Activated naive CD8-positive, alpha-beta T cell treated with anti-CD3 and anti-CD28 coated beads for 36 hours (primary cell): ENCODE data around the gene PLPPR1. TPM values are rescaled to one million over a fixed set of nuclear protein-coding genes. Genes with fewer than 3 reads are reported as not detected.

Experiments
- DNase-seq: peaks from one replicate; pipeline ENCODE4 v3.0.0; 2021
- H3K27ac Mint-ChIP-seq: one replicate; pipeline ENCODE4 v1.8.0; 2022; ENCODE audit warnings: mild to moderate bottlenecking, moderate library complexity, mixed read lengths
- H3K27me3 Mint-ChIP-seq: one replicate; pipeline ENCODE4 v1.8.0; 2022; ENCODE audit warnings: mild to moderate bottlenecking, mixed read lengths
- H3K36me3 Mint-ChIP-seq: one replicate; pipeline ENCODE4 v1.8.0; 2021; ENCODE audit warnings: mild to moderate bottlenecking, mixed read lengths
- H3K4me1 Mint-ChIP-seq: one replicate; pipeline ENCODE4 v1.8.0; 2021; ENCODE audit warnings: mixed read lengths
- H3K4me3 Mint-ChIP-seq: one replicate; pipeline ENCODE4 v1.8.0; 2022; ENCODE audit warnings: mild to moderate bottlenecking, moderate library complexity, mixed read lengths
- H3K9me3 Mint-ChIP-seq: one replicate; pipeline ENCODE4 v1.8.0; 2022; ENCODE audit warnings: mixed read lengths
- total RNA-seq, 2 experiments: library from RNA; stranded (reverse); gene quantifications; one replicate each; pipeline ENCODE4 v1.2.3, GENCODE V29; 2021

PLPPR1 gene
- total RNA-seq, 2 experiments from 2014 or later: not detected

DNA sequence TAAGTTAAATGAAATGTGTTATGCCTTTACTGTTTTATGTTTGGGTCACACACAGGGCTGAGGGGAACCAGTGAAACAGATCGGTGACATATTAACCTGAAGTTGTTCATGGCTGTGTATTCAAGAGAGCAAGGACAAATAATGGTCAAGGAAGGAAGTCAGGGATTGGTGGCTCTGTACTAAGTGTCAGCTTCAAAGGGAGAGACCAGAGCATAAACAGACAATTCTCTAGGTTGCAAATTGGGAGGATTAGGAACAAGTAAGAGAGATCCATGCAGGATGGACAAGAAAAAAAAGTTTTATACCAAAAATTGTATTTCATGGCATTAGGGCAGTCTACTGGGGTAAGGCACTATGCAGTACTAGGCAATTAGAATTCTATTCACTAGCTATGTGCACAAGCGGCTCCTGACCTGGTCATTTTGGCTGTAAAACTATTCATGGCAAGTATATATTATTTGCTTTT, 156.3 kb downstream of the PLPPR1 start:
- H3K4me3 Mint-ChIP-seq: no peak overlapping the region
- DNase-seq: no peak
- H3K36me3 Mint-ChIP-seq: no peaks in the 10 kb centered on the region
- no peaks in the 10 kb centered on the region for H3K9me3 Mint-ChIP-seq
- no peaks in the 10 kb centered on the region for H3K4me1 Mint-ChIP-seq
- H3K27me3 Mint-ChIP-seq: no peaks in the 10 kb centered on the region
- no peak overlapping the region for H3K27ac Mint-ChIP-seq

DNA sequence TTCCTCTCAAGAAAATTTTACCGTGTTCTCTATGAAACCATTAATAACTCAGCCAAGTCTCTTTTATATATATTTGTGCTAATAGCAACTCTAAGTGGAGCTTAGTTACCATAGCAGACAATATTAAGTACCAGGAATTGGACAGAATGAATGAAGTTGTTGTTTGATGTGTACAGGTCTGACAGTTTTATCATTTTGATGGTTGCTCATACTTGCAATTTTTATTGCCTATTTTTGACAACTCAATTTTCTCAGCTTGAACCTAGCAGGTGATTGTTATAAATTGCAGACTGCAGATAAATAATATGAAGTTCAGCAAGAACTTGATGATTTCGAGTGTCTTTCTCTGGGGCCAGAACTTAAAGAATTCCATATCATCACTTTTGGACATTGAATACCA, 163.2 kb downstream of the PLPPR1 start:
- Mint-ChIP-seq H3K36me3 (no peaks in the 10 kb centered on the region), H3K27ac (no peak overlapping the region), H3K9me3 (no peaks in the 10 kb centered on the region), H3K4me3 (no peak overlapping the region), H3K27me3 (peaks cover 4% of the 10 kb centered on the region), H3K4me1 (no peaks in the 10 kb centered on the region)
- DNase-seq: no peak

DNA sequence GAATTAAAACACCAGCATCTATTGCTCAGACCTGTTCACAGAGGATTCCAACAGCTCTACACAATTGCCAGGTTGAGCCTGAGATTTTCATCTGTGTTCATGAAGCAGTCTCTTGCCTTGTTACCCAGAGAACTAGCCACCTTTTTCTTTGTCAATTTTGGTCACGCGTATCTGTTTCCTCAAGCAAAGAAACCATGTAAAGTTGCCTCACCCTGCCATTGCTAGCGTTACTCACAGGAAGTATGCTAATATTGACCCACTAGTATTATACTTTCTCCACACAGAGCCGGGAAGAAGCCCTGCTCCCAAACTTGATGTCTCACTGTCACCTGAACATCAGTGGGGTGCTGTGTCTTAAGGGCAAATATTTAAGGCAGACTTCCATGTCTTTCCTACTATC, 168.5 kb downstream of the PLPPR1 start:
- Mint-ChIP-seq H3K4me1 (no peaks in the 10 kb centered on the region), H3K27ac (no peak overlapping the region), H3K4me3 (no peak overlapping the region), H3K9me3 (no peaks in the 10 kb centered on the region), H3K36me3 (no peaks in the 10 kb centered on the region), H3K27me3 (peaks cover 7% of the 10 kb centered on the region)
- DNase-seq: no peak

DNA sequence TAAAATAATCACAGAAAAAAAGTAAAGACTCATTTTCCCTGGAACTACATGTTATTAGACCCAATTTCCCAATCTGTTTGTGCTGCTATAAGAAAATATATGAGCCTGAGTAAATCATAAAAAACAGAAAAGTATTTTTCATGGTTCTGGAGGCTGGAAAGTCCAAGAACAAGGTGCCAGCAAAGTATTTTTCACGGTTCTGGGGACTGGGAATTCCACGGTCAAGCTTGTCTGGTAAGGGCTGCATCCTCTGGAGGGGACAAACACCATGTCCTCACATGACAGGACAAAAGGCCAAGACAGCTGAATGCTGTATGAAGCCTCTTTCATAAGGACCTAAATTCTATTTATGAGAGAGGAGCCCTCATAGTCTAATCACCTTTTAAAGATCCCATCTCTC, 172.3 kb downstream of the PLPPR1 start:
- DNase-seq: no peak
- no peaks in the 10 kb centered on the region for H3K4me1 Mint-ChIP-seq
- no peaks in the 10 kb centered on the region for H3K9me3 Mint-ChIP-seq
- H3K27ac Mint-ChIP-seq: no peak overlapping the region
- H3K4me3 Mint-ChIP-seq: no peak overlapping the region
- H3K27me3 Mint-ChIP-seq: peaks cover 6% of the 10 kb centered on the region
- no peaks in the 10 kb centered on the region for H3K36me3 Mint-ChIP-seq

DNA sequence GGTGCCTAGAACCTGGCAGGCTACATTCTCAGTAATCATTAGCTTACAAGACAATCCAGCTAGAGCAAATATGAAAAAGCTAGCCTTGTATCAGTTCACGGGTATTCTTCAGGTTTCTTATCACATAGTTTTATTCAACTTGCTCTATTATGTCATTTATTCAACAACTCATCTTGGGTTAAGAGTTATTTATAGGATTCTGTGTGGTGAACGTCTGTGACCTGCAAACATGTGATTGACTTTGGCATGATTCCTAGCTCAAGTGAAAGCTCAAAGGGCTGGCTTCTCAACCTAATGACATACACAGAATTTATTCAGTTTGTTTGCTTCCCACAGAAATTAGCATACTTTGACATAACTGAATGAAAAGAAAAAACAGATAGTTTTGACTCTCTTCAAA, 173.1 kb downstream of the PLPPR1 start:
- H3K27ac Mint-ChIP-seq: no peak overlapping the region
- H3K9me3 Mint-ChIP-seq: no peaks in the 10 kb centered on the region
- peaks cover 6% of the 10 kb centered on the region for H3K27me3 Mint-ChIP-seq
- no peak for DNase-seq
- no peaks in the 10 kb centered on the region for H3K4me1 Mint-ChIP-seq
- no peaks in the 10 kb centered on the region for H3K36me3 Mint-ChIP-seq
- no peak overlapping the region for H3K4me3 Mint-ChIP-seq

DNA sequence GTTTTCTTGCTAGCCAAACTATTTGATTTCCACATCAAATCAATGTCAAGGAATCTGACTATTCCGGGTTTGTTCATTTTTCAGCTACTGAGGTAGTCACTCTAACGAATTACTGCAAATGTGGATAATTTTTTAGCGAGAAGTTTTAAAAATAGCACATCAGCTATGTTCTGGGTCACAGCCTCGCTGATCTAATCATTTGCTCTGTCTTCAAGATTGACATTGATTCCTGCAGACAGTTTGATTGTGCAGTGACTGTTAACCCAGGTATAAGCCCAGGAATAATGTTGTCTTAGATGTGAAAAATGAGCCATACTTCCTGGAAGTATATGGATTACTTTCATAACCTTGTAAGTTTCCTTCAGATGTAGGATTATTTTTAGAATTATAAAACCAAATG, 181.1 kb downstream of the PLPPR1 start:
- Mint-ChIP-seq H3K27me3 (no peaks in the 10 kb centered on the region), H3K4me1 (no peaks in the 10 kb centered on the region), H3K27ac (no peak overlapping the region), H3K4me3 (no peak overlapping the region), H3K36me3 (no peaks in the 10 kb centered on the region), H3K9me3 (no peaks in the 10 kb centered on the region)
- no peak for DNase-seq

DNA sequence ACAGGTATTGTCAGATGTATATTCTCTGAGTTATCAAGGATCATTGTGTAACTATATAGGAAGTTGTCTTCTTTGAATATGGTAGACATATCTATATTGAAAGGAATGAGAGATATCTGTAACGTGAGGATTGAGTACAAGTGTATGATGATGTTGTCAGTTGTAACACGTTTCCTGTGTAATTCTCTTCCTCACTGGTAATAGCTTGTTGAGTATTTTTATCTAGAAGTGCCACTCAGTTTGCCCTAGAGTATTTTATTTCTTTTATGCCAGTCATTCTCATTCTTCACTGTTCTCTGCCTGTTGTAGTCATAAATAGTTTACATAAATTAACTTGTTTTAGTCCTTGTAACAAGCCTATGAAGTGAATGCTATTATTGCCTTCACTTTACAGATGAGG, 184.1 kb downstream of the PLPPR1 start:
- Mint-ChIP-seq H3K36me3 (no peaks in the 10 kb centered on the region), H3K4me3 (no peak overlapping the region), H3K27me3 (peaks cover 12% of the 10 kb centered on the region), H3K9me3 (no peaks in the 10 kb centered on the region), H3K27ac (no peak overlapping the region), H3K4me1 (no peaks in the 10 kb centered on the region)
- DNase-seq: no peak

DNA sequence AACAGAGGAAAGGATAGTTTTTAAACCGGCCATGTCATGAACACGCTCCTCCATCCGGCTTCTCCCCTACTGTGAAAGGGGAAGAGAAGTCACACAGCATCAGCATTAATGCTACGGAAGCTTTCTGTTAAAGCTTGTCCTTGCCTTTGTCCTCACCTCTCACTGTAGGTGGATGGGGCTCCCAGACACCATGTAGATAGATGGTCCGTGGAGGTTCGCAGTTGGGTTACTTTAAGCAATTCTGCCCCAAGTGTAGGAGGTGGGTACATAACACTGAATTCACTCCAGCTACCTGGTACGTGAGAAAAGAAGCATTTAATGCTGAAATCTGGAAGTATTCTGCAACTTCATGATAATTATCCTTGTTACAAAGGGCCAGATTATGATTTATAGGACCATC, 190.5 kb downstream of the PLPPR1 start:
- no peak for DNase-seq
- Mint-ChIP-seq H3K27me3 (peaks cover 12% of the 10 kb centered on the region), H3K27ac (no peak overlapping the region), H3K36me3 (no peaks in the 10 kb centered on the region), H3K4me1 (no peaks in the 10 kb centered on the region), H3K4me3 (no peak overlapping the region), H3K9me3 (no peaks in the 10 kb centered on the region)

DNA sequence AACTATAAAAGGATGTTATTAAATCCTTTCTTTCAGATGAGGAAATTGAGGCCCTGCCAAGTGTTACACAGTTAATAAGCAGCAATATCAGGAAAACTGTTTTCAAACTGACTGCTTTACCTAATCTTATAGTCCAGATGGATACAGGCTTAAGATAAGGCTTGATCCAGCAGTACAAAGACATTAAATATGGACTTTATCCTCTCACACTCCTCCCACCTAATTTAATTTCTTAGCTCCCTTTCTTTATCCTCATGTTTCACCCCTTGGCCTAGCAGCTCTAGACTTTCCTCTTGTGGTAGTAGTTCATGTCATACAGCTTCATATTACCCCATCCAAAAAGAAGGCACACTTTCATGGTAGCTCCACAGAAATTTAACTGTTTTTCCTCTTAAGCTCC, 191.8 kb downstream of the PLPPR1 start:
- no peaks in the 10 kb centered on the region for H3K4me1 Mint-ChIP-seq
- H3K27ac Mint-ChIP-seq: no peak overlapping the region
- H3K9me3 Mint-ChIP-seq: no peaks in the 10 kb centered on the region
- no peaks in the 10 kb centered on the region for H3K36me3 Mint-ChIP-seq
- no peak for DNase-seq
- peaks cover 11% of the 10 kb centered on the region for H3K27me3 Mint-ChIP-seq
- H3K4me3 Mint-ChIP-seq: no peak overlapping the region

DNA sequence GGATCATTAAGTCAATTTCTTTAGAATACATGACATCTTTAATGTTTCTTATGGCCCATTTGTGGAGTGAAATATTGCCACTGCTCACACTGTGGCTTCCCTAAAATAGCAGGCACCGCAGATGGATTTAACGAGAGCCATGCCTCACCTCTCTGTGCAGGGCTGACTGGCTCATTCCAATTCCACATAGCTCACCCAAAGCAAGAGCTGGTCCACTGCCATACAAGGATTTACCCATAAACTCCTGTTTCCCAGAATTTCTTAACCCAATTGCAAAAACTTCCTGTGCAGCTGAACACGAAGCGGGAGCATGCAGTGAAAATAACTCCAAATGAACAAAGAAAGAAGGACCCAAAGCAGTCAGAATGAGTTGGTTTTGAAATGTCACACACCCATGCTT, 196.7 kb downstream of the PLPPR1 start:
- no peaks in the 10 kb centered on the region for H3K4me1 Mint-ChIP-seq
- peaks cover 4% of the 10 kb centered on the region for H3K27me3 Mint-ChIP-seq
- DNase-seq: no peak
- no peak overlapping the region for H3K4me3 Mint-ChIP-seq
- H3K9me3 Mint-ChIP-seq: no peaks in the 10 kb centered on the region
- no peak overlapping the region for H3K27ac Mint-ChIP-seq
- H3K36me3 Mint-ChIP-seq: no peaks in the 10 kb centered on the region

DNA sequence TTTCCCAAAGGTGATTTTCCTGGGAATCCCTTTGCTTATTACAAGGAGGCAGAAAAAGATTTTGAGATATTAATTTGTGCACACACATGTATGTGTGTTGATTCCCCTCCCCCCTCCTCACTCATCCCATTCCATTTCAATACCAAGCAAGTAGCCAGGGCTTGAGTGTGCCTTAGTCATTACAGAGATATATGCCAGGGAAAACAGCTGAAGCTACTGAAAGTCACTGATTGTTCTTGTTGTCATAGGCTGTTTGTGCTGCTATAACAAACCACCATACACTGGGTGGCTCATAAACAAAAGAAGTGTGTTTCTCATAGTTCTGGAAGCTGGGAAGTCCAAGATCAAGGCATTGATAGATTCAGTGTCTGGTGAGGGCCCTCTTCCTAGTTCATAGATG, 197.6 kb downstream of the PLPPR1 start:
- Mint-ChIP-seq H3K4me3 (no peak overlapping the region), H3K4me1 (peaks cover 1% of the 10 kb centered on the region), H3K36me3 (no peaks in the 10 kb centered on the region), H3K9me3 (no peaks in the 10 kb centered on the region), H3K27me3 (peaks cover 4% of the 10 kb centered on the region), H3K27ac (no peak overlapping the region)
- DNase-seq: no peak

DNA sequence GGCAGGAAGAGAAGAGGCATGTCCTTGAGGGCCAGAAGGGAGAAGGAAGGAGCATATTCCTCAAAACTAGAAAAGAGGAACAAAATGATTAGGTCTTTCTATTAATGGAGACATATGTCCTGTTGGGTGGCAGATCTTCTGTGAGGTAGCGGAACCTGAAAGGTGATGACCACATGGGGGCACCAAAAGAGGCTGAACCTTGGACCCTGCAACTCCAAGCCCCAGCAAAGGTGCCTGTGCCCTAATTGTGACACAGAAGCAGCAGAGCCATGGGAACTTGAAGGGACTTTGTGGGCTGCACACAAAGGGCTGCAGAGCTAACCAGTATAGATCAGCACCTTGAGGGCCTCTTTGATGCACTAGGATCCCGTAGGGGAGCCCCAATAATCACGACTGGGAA, 198.3 kb downstream of the PLPPR1 start:
- H3K9me3 Mint-ChIP-seq: no peaks in the 10 kb centered on the region
- no peak overlapping the region for H3K27ac Mint-ChIP-seq
- no peak overlapping the region for H3K4me3 Mint-ChIP-seq
- DNase-seq: no peak
- H3K4me1 Mint-ChIP-seq: peaks cover 2% of the 10 kb centered on the region
- peaks cover 4% of the 10 kb centered on the region for H3K27me3 Mint-ChIP-seq
- H3K36me3 Mint-ChIP-seq: no peaks in the 10 kb centered on the region

DNA sequence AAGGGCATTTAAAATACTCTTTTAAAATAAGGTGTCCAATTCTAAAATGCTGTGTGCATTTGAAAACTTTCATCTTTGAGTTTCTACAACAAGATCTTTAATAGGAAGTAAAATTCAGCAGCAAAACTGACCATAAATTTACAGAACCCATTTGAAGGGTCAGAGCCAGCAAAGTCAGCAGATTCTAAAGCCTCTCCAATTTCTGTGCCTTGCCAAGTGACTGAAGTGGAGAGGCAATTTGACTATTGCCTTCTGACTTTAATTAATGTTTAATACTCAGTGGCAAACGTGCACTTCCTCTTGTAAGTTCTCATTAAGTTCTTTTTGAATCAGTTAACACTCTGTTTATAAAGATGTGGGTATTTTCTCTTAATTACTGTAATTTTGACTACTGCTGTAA, 201.1 kb downstream of the PLPPR1 start:
- no peak for DNase-seq
- Mint-ChIP-seq H3K9me3 (no peaks in the 10 kb centered on the region), H3K27me3 (peaks cover 4% of the 10 kb centered on the region), H3K4me3 (no peak overlapping the region), H3K36me3 (no peaks in the 10 kb centered on the region), H3K4me1 (peaks cover 2% of the 10 kb centered on the region), H3K27ac (no peak overlapping the region)

DNA sequence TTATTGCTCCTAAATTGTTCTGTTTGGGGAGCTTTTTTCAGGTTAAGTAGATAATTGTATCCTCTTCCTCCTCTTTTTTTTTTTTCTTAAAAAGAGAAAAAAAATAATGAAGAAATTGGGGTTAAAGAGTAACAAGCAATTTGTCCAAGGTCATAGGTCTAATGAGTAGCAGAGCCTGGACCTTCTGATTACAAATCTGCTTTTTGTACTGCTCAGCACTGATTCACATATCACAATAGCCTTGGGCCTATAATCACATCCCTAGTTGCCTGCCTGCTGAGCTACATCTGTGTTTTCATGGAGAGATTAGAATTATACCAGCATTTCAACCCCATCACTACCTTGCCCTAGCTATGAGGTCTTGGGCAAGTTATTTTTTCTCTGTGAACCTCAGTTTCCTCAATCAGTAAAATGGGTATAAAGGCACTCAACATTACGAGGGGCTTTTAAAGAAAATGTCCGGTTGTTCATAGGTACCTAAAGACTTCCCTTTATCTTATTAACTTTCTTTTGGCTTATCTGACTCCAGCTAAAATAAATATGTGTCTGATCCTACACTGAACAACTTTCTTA, 204.0 kb downstream of the PLPPR1 start:
- H3K4me1 Mint-ChIP-seq: peaks cover 2% of the 10 kb centered on the region
- peaks cover 22% of the 10 kb centered on the region for H3K27me3 Mint-ChIP-seq
- H3K27ac Mint-ChIP-seq: no peak overlapping the region
- DNase-seq: no peak
- no peak overlapping the region for H3K4me3 Mint-ChIP-seq
- H3K9me3 Mint-ChIP-seq: no peaks in the 10 kb centered on the region
- no peaks in the 10 kb centered on the region for H3K36me3 Mint-ChIP-seq

DNA sequence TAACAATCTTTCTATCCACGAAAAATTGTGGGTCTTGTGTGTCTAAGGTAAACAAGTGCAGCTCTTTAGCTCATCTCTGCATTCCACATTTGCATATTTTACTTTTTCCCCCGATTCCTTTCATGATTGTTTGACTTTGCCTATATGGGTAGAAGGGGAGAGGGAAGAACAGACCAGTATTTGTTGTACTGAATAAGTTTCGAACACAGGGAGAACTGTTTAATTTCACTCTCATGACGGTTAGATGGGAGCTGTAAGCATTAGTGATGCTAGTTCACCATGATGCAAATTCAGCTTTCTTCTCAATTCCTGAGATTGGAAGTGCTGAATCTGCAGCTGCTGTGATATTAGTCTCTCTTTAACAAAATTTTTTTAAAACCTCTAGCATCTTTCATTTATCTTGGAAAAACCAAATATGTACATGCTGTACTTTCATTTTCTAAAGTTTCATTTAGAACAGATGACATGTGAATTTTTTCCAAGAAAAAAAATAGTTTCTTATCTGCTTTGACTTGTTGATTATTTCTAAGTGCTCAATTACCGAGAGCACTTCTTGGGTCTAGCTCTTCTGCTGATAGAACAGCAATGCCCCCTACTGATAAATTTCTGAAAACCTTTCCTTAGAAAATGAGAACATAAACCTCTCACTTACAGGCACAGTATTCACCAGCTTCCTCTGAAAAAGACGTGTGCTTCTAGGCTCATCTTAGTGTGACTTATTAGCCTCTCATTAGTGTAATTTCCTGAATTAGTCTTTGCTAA, 206.8 kb downstream of the PLPPR1 start:
- H3K27me3 Mint-ChIP-seq: peaks cover 18% of the 10 kb centered on the region
- H3K4me3 Mint-ChIP-seq: no peak overlapping the region
- no peak overlapping the region for H3K27ac Mint-ChIP-seq
- peaks cover 2% of the 10 kb centered on the region for H3K4me1 Mint-ChIP-seq
- no peaks in the 10 kb centered on the region for H3K36me3 Mint-ChIP-seq
- DNase-seq: no peak
- peaks cover 4% of the 10 kb centered on the region for H3K9me3 Mint-ChIP-seq

DNA sequence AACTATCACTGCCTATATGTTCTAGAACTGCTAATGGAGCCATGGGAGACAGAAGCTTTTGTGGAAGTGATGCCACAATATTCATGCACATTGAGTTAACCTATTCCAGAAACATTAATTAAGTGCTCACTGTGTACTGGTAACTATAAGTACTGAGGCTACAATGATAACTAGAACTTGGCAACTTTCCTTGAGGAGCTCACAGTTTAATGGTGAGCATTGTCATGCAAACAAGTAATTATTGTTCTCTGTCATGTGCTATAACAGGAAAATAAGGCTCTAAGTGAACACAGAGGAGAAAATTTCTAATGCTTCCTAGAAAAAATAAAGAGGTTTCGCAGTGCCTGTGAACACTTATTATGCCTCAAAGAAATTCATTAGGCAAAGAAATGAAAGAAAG, 214.1 kb downstream of the PLPPR1 start:
- no peak overlapping the region for H3K27ac Mint-ChIP-seq
- peaks cover 4% of the 10 kb centered on the region for H3K9me3 Mint-ChIP-seq
- no peak overlapping the region for H3K4me3 Mint-ChIP-seq
- H3K27me3 Mint-ChIP-seq: peaks cover 7% of the 10 kb centered on the region
- no peaks in the 10 kb centered on the region for H3K4me1 Mint-ChIP-seq
- DNase-seq: no peak
- H3K36me3 Mint-ChIP-seq: no peaks in the 10 kb centered on the region
